Endothelial cell (in vitro differentiated cells): ENCODE data around the gene GAMT. TPM values are rescaled to one million over a fixed set of nuclear protein-coding genes. Genes with fewer than 3 reads are reported as not detected.

Experiments used
- DNase-seq: peaks from one replicate; pipeline ENCODE4 v3.0.0; 2021; ENCODE audit warnings: low spot score
- H3K27ac Mint-ChIP-seq: one replicate; pipeline ENCODE4 v1.8.0; 2021; ENCODE audit warnings: mixed read lengths, inconsistent platforms; ENCODE audit not compliant: unreplicated experiment
- H3K27me3 Mint-ChIP-seq: one replicate; pipeline ENCODE4 v1.8.0; 2021; ENCODE audit warnings: mild to moderate bottlenecking, moderate library complexity, mixed read lengths, inconsistent platforms; ENCODE audit not compliant: unreplicated experiment
- H3K36me3 Mint-ChIP-seq: one replicate; pipeline ENCODE4 v1.8.0; 2021; ENCODE audit warnings: mild to moderate bottlenecking, low read depth, mixed read lengths, inconsistent platforms; ENCODE audit not compliant: unreplicated experiment
- H3K4me1 Mint-ChIP-seq: one replicate; pipeline ENCODE4 v1.8.0; 2021; ENCODE audit warnings: mild to moderate bottlenecking, mixed read lengths, inconsistent platforms; ENCODE audit not compliant: unreplicated experiment
- H3K4me3 Mint-ChIP-seq: one replicate; pipeline ENCODE4 v1.8.0; 2021; ENCODE audit warnings: mild to moderate bottlenecking, mixed read lengths, inconsistent platforms; ENCODE audit not compliant: unreplicated experiment
- H3K9me3 Mint-ChIP-seq: one replicate; pipeline ENCODE4 v1.8.0; 2021; ENCODE audit warnings: mixed read lengths, inconsistent platforms; ENCODE audit not compliant: unreplicated experiment
- CTCF ChIP-seq: fragments of 200-600 bp; sonication (generic); IDR thresholded peaks from one replicate; pipeline ENCODE4 v1.5.0; 2021; ENCODE audit warnings: antibody characterized with exemption; ENCODE audit not compliant: unreplicated experiment
- total RNA-seq: library from RNA; stranded (reverse); fragmentation: NEBNext Ultra II Directional; extraction: Animal tissue kit (Norgen Biotek cat#: 25700); gene quantifications from one replicate; pipeline ENCODE4 v1.2.1, GENCODE V29; 2021; ENCODE audit not compliant: unreplicated experiment

Gene GAMT
- total RNA-seq, 1 donor from 2014 or later: 18.1 TPM

- no peak for TF ChIP-seq CTCF
- Mint-ChIP-seq H3K36me3 (peaks cover 15% of the 10 kb centered on the region), H3K4me3 (peak overlapping the region; percentile 87), H3K9me3 (no peaks in the 10 kb centered on the region), H3K4me1 (peaks cover 11% of the 10 kb centered on the region), H3K27ac (peak overlapping the region; percentile 6), H3K27me3 (peaks cover 21% of the 10 kb centered on the region)
- no peak for DNase-seq
These were observed 16.7 kb downstream of the GAMT start for GRCh38 chr19:1384478-1385110.

GRCh38 chr19:1384085-1384462 lies 17.3 kb downstream of the GAMT start:
- TF ChIP-seq CTCF: no peak
- Mint-ChIP-seq H3K27me3 (peaks cover 21% of the 10 kb centered on the region), H3K9me3 (no peaks in the 10 kb centered on the region), H3K27ac (no peak overlapping the region), H3K4me3 (peak overlapping the region; percentile 87), H3K36me3 (peaks cover 11% of the 10 kb centered on the region), H3K4me1 (peaks cover 10% of the 10 kb centered on the region)
- no peak for DNase-seq

- peaks cover 21% of the 10 kb centered on the region for H3K27me3 Mint-ChIP-seq
These were observed 17.8 kb downstream of the GAMT start, which contains the start of gene NDUFS7 for GRCh38 chr19:1383312-1384084. Gene NDUFS7, plus strand, starts transcription at chr19:1383907. Its CDS starts 20 bp downstream, at chr19:1383927.

GRCh38 chr19:1383017-1383311 lies 18.4 kb downstream of the GAMT start:
- no peak for DNase-seq
- peak overlapping the region; percentile 92 for H3K4me3 Mint-ChIP-seq
- H3K27ac Mint-ChIP-seq: peak overlapping the region; percentile 97
- H3K9me3 Mint-ChIP-seq: no peaks in the 10 kb centered on the region
- peaks cover 8% of the 10 kb centered on the region for H3K36me3 Mint-ChIP-seq
- peak; percentile 12 for TF ChIP-seq CTCF
- peaks cover 21% of the 10 kb centered on the region for H3K27me3 Mint-ChIP-seq
- H3K4me1 Mint-ChIP-seq: peaks cover 10% of the 10 kb centered on the region

More at GRCh38 chr19:1383312-1384084, 17.8 kb downstream of the GAMT start, which contains the start of gene NDUFS7:
- H3K27ac Mint-ChIP-seq: peak within 1 kb of the TSS; percentile 97
- H3K4me1 Mint-ChIP-seq: peaks cover 10% of the 10 kb centered on the region
- TF ChIP-seq CTCF: no peak
- H3K36me3 Mint-ChIP-seq: peaks cover 8% of the 10 kb centered on the region
- H3K4me3 Mint-ChIP-seq: peak within 1 kb of the TSS; percentile 92
- no peaks in the 10 kb centered on the region for H3K9me3 Mint-ChIP-seq
- DNase-seq: peak; percentile 92

- TF ChIP-seq CTCF: no peak
- no peak for DNase-seq
- H3K36me3 Mint-ChIP-seq: peaks cover 8% of the 10 kb centered on the region
- H3K27me3 Mint-ChIP-seq: peaks cover 21% of the 10 kb centered on the region
- peaks cover 10% of the 10 kb centered on the region for H3K4me1 Mint-ChIP-seq
- H3K4me3 Mint-ChIP-seq: no peak overlapping the region
- H3K27ac Mint-ChIP-seq: no peak overlapping the region
- no peaks in the 10 kb centered on the region for H3K9me3 Mint-ChIP-seq
These were observed 19.1 kb downstream of the GAMT start for GRCh38 chr19:1382250-1382649.
